Measurements from ENCODE around the gene TBC1D22A. TPM values are rescaled to one million over a fixed set of nuclear protein-coding genes. Genes with fewer than 3 reads are reported as not detected.

The TBC1D22A gene
- total and polyA plus RNA-seq, 8 donors, result 12.0 to 17.6 (median 15.3) TPM

DNA sequence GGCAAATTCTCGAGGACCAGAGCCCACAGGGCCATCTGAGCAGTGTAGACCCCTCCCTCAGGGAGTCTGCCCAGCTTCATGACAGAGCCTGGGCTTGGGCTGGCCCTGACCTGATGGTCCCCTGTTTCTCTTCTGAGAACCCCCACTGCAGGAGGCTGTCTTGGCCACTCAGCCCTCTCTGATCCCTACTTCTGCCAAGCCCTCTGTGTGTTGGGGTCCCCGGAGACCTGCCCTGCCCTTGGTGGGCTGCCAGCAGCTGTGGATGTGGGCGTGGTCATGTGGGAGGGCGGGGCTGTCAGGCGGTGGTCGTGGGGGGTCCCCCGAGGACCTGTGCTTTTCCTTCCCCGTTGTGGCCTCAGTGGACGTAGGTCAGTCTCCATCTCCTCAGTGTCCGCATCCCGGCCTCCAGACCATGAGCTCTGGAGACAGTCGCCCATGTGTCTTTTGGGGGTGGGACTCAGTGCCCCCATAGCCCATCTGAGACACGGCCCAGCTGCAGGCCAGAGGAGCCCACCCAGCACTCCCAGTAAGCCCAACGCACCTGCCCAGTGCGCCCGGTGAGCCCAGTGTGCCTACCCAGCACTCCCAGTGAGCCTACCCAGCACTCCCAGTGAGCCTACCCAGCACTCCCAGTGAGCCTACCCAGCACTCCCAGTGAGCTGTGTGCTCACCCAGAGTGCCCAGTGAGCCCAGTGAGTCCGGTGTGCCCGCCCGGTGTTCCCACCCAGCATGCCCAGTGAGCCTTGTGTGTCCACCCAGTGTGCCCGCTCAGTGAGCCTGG lies 409.2 kb downstream of the TBC1D22A start:
- FAIRE-seq, result no peak

DNA sequence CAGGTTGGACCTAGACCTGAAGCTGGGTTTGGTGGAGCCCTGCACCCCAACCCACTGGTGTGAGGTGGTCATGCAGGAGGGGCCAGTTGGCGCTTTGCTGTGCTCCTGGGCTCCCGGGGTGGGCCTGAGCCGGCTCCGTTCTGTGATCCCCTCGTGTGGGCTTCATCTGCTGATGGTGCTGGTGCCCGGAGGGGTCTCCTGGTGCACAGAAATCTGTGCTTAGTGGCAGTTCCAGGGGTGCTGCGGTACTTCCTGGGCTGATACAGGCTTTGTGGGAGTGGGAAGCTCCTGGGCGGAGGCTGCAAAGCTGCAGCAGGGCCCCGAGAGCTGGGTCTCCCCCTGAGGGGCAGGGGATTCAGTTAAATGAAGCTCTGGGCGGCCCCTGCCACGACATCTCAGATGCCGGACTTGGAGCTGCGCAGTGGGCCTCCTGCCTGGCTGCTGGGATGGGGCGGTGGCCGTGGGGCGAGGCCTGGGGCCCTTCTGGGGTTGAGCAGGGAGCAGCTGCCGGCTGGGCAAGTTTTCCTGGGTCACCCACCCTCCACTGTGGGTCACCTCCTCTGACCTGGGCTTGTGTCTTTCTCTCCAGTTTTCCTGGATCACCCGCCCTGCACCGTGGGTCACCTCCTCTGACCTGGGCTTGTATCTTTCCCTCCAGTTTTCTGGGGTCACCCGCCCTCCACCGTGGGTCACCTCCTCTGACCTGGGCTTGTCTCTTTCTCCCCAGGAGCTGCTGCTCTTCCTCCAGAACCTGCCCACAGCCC lies 410.5 kb downstream of the TBC1D22A start:
- Histone ChIP-seq H3K4me1 (no peaks in the 10 kb centered on the region), H3K9me3 (no peaks in the 10 kb centered on the region), H3K27ac (no peak overlapping the region), H3K36me3 (peaks cover 0 to 13% (median 0%) of the 10 kb centered on the region in 3 donors), H3K4me3 (no peak overlapping the region), H3K27me3 (no peaks in the 10 kb centered on the region)
- ATAC-seq, result no peak
- FAIRE-seq, result no peak
- peak in 2 of 6 donors; percentile 6 to 52 for DNase-seq
- intact Hi-C loops (cut with DNase I), result no loop called here
- TF ChIP-seq, protein P1, sequence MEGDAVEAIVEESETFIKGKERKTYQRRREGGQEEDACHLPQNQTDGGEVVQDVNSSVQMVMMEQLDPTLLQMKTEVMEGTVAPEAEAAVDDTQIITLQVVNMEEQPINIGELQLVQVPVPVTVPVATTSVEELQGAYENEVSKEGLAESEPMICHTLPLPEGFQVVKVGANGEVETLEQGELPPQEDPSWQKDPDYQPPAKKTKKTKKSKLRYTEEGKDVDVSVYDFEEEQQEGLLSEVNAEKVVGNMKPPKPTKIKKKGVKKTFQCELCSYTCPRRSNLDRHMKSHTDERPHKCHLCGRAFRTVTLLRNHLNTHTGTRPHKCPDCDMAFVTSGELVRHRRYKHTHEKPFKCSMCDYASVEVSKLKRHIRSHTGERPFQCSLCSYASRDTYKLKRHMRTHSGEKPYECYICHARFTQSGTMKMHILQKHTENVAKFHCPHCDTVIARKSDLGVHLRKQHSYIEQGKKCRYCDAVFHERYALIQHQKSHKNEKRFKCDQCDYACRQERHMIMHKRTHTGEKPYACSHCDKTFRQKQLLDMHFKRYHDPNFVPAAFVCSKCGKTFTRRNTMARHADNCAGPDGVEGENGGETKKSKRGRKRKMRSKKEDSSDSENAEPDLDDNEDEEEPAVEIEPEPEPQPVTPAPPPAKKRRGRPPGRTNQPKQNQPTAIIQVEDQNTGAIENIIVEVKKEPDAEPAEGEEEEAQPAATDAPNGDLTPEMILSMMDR (IDR thresholded peaks at IDR 0.05), result no peak
- 91 to 93% methylated on average over 21 of the region's 21 CpGs for WGBS, 2 donors

More for the DNA sequence above, 409.2 kb downstream of the TBC1D22A start:
- ATAC-seq (no peak), DNase-seq (peak in 3 of 6 donors; percentile 8 to 70 (median 56))
- no peaks in the 10 kb centered on the region for H3K4me1 ChIP-seq
- H3K36me3 ChIP-seq, result peaks cover 0 to 8% (median 0%) of the 10 kb centered on the region in 3 donors
- H3K27me3 ChIP-seq, result no peaks in the 10 kb centered on the region
- H3K4me3 ChIP-seq, result no peak overlapping the region
- no peaks in the 10 kb centered on the region for H3K9me3 ChIP-seq
- 92 to 93% methylated on average over 20 of the region's 20 CpGs for WGBS, 2 donors
- H3K27ac ChIP-seq, result no peak overlapping the region
- TF ChIP-seq, protein P1 (IDR thresholded peaks at IDR 0.05), result no peak
- intact Hi-C loops (cut with DNase I), result no loop called here

DNA sequence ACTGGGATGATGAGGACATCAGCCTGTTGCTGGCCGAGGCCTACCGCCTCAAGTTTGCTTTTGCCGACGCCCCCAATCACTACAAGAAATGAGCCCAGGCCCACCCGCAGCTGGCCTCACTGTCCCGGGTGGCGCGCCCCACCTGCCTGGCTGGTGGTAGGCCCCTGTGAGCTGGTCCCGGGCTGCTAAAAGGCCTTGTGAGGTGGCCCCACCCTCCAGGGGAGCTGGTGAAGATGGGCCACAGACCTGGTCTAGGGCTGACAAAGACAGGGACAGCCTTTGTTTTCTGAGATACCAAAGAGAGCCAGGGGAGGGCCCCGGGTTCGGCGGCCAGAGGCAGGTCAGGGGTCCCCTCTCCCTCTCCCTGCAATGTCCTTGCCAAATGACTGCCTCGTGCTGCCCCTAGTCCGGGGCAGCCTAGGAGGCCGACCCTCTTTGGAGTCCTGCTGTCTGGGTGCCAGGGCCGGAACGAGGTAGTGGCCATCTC lies 411.1 kb downstream of the TBC1D22A start:
- 93 to 94% methylated on average over 14 to 16 of the region's 17 CpGs for WGBS, 2 donors
- peaks cover 0 to 13% (median 0%) of the 10 kb centered on the region in 3 donors for H3K36me3 ChIP-seq
- no peaks in the 10 kb centered on the region for H3K9me3 ChIP-seq
- no peaks in the 10 kb centered on the region for H3K4me1 ChIP-seq
- H3K27me3 ChIP-seq, result no peaks in the 10 kb centered on the region
- H3K4me3 ChIP-seq, result no peak overlapping the region
- FAIRE-seq (no peak), ATAC-seq (no peak), DNase-seq (peak in 2 of 6 donors; percentile 6 to 55)
- intact Hi-C loops (cut with DNase I), result no loop called here
- TF ChIP-seq, protein P1 (IDR thresholded peaks at IDR 0.05), result no peak
- no peak overlapping the region for H3K27ac ChIP-seq

DNA sequence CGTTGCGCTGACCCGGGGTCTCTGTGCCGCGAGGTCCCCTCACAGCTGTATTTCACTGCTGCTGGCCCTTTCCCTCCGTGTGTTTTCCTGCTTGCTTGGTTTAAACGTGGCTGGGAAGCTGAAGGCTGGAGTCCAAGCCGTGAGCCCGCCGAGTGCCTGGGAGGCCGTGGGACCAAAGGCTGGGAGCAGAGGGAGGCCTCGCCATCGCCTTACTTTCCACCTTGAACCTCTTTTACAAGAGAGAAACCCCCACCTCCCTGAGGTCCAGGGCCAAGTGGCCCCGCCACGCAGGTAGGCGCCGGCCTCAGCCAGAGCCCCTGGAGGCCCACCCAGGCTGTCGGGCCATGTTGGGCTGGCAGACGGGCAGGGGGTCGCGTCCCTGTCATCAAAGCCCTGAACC lies 411.6 kb downstream of the TBC1D22A start:
- Histone ChIP-seq H3K36me3 (peaks cover 0 to 13% (median 0%) of the 10 kb centered on the region in 3 donors), H3K27ac (no peak overlapping the region), H3K4me1 (no peaks in the 10 kb centered on the region), H3K4me3 (no peak overlapping the region), H3K27me3 (no peaks in the 10 kb centered on the region), H3K9me3 (no peaks in the 10 kb centered on the region)
- no peak for FAIRE-seq
- no peak for ATAC-seq
- TF ChIP-seq, protein P1 (IDR thresholded peaks at IDR 0.05), result no peak
- peak in 2 of 6 donors; percentile 5 to 39 for DNase-seq
- WGBS, 2 donors, result 95 to 96% methylated on average over 21 of the region's 21 CpGs
- intact Hi-C loops (cut with DNase I), result no loop called here
